A549 (cell line): Measurements from ENCODE around the gene DEFB131B.
"Not testable (repeated sequence)": the region's sequence is repeated elsewhere in the genome, so short reads cannot be mapped to it uniquely, and the experiment has no call there.

ENCODE experiments used
- CEBPB ChIP-seq, 2 experiments: fragments of >200 bp in 1 of 2; sonication (Bioruptor Twin) in 1 of 2; formaldehyde crosslinking in 1 of 2; IDR thresholded peaks; 2 replicates each; pipeline ENCODE4 v1.6.1; 2012 to 2016
- CHD2 ChIP-seq: fragments of 150-350 bp; IDR thresholded peaks from 2 replicates; pipeline ENCODE4 v1.6.1; 2014; ENCODE audit warnings: low read length; ENCODE audit not compliant: partially characterized antibody
- CHD4 ChIP-seq: fragments of 200-600 bp; sonication (generic); IDR thresholded peaks from 2 replicates; pipeline ENCODE4 v1.6.1; 2016; ENCODE audit warnings: antibody characterized with exemption, mild to moderate bottlenecking, borderline replicate concordance
- CTCF ChIP-seq: fragments of >200 bp; sonication (Bioruptor Twin); formaldehyde crosslinking; IDR thresholded peaks from 3 replicates; pipeline ENCODE4 v1.5.1; 2016
- HOXA7 ChIP-seq: fragments of 250-450 bp; sonication (Bioruptor Pico); IDR thresholded peaks from 2 replicates; pipeline ENCODE4 v1.5.0; 2020; ENCODE audit warnings: mild to moderate bottlenecking, moderate library complexity
- MAX ChIP-seq: IDR thresholded peaks from 2 replicates; pipeline ENCODE4 v1.6.1; 2012
- POLR2A ChIP-seq: IDR thresholded peaks from 2 replicates; pipeline ENCODE4 v1.6.1; 2012; ENCODE audit warnings: mild to moderate bottlenecking, low read length
- RCOR1 ChIP-seq: fragments of 150-350 bp; IDR thresholded peaks from 2 replicates; pipeline ENCODE4 v1.6.1; 2014; ENCODE audit warnings: antibody characterized with exemption, low read length, low read depth
- SMC3 ChIP-seq: fragments of >200 bp; sonication (Bioruptor Twin); formaldehyde crosslinking; IDR thresholded peaks from 3 replicates; pipeline ENCODE4 v1.6.1; 2018; ENCODE audit warnings: inconsistent platforms

DNA sequence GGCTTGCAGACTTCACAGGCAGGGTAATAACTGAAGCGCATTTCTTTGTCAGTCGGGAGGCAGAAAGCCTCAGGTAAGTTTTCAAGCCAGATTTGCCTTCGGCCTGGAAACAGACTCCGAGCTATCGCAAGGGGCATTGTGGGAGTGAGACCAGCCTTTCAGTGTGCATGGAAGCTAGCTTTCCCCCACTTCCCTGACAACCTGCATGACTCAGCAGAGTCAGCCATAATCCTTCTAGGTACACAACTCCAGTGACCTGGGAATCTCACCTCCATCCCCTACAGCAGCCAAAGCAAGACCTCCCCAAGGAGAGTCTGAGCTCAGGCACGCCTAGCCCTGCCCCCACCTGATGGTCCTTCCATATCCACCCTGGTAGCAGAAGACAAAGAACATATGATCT lies 35.5 kb upstream of the DEFB131B start:
- not testable (repeated sequence) for TF ChIP-seq POLR2A; CTCF; MAX; RCOR1; HOXA7 (CRISPR knock-in tag); CEBPB (IDR thresholded peaks at IDR 0.05); SMC3; CHD2; CHD4
